SH-SY5Y (cell line): ENCODE data around the gene AFF2.

ENCODE experiments used
- GATA2 ChIP-seq: IDR thresholded peaks from 2 replicates; pipeline ENCODE4 v1.6.1; 2011; ENCODE audit warnings: mild to moderate bottlenecking, low read depth, low read length
- GATA3 ChIP-seq: IDR thresholded peaks from 2 replicates; pipeline ENCODE4 v1.6.1; 2011; ENCODE audit warnings: low read depth, mild to moderate bottlenecking, low read length, moderate library complexity

DNA sequence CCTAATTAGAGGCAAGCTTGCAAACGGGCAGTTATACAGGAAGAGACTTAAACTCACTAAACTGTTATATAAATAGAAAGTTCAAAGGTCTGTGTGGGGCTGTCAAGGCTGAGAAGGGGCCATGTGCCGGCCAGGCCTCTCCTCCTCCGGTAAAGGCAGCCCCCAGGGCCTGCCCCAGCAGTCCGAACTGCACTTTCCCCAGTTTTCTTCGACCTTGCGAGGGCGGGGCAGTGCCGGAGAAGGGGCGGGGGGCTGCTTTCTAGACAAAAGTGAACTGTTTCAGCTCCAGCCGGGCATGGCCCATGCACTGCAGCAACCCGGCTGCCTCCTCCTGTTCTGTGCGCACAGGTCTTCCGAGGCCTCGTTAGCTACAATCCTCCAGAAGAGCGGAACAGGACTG, 4.1 kb downstream of the AFF2 start:
- TF ChIP-seq GATA2 (no peak), GATA3 (no peak)
